Measurements from ENCODE around the gene FOXJ2.
"Not testable (repeated sequence)": the region's sequence is repeated elsewhere in the genome, so short reads cannot be mapped to it uniquely, and the experiment has no call there.

The FOXJ2 gene

DNA sequence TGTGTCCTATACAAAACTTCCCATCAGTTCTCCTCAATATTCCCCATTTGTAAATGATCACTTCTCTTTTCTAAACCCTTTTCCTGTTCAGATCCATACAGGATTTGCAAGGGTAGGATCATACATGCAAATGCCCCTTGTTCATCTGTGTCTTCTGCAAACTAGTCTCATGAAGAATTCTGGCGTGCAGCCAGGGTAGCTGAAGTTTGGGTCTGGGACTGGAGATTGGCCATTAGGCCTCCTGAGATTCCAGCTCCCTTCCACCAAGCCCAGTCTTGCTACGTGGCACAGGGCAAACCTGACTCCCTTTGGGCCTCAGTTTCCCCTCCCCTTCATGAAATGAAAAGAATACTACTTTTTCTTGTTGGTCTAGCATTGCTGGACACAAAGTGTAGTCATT is 22.3 kb downstream of the FOXJ2 start:
- no peak for DNase-seq (ENCODE audit: low read depth in 1 of 2, low spot score in 1 of 2)
- in situ Hi-C loops (cut with HindIII; ENCODE audit: low pct_unique_long_range_greater_than_20kb, low sequenced_read_pairs), result no loop called here
- no peak for TF ChIP-seq JUND (IDR thresholded peaks at IDR 0.05; ENCODE audit: low read depth)

GRCh38 chr12:8057306-8057705 is 24.8 kb downstream of the FOXJ2 start:
- no peak for DNase-seq (ENCODE audit: low read depth in 1 of 2, low spot score in 1 of 2)
- in situ Hi-C loops (cut with HindIII; ENCODE audit: low pct_unique_long_range_greater_than_20kb, low sequenced_read_pairs), result no loop called here

DNA sequence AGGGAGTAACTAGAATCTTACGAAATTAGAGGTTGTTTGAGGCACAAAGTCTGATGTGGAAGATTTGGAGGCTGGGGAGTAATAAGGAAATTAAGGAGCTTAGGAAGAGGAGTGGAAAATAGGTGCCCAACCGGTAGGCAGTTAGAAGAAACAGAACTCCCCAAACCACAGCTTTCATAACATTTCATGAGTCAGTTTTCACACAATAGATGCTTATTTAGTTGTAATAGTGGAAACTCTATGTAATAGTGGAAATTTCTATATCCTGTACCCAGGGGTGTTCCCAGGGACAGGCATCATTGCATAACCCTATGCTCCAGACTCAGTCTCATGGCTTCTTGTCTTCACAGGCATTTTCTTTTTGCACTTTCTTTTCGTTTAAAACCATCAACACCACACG is 25.3 kb downstream of the FOXJ2 start:
- in situ Hi-C loops (cut with HindIII; ENCODE audit: low pct_unique_long_range_greater_than_20kb, low sequenced_read_pairs), result no loop called here
- DNase-seq (ENCODE audit: low read depth in 1 of 2, low spot score in 1 of 2), result no peak
- no peak for TF ChIP-seq JUND (IDR thresholded peaks at IDR 0.05; ENCODE audit: low read depth)

More at GRCh38 chr12:8057306-8057705, 24.8 kb downstream of the FOXJ2 start:
- no peak for TF ChIP-seq JUND (IDR thresholded peaks at IDR 0.05; ENCODE audit: low read depth)

DNA sequence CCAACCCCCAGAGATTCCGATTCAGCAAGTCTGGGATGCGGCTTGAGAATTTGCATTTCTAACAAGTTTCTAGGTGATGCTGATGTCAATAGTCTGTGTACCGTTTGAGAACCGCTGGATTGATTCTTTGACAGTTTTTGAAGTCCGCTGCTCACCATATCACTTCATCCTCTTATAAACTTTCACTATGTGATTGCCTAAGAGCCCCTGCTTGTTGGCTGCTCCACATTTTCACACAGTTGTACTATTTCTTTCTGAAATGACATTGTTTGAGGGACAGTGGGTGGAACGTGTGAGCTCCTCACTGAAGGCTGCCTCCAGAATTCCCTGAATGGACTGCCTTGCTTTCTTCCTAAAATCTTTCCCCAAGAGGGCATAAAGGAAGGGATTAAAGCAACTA is 26.0 kb downstream of the FOXJ2 start:
- TF ChIP-seq JUND (IDR thresholded peaks at IDR 0.05; ENCODE audit: low read depth), result no peak
- no peak for DNase-seq (ENCODE audit: low read depth in 1 of 2, low spot score in 1 of 2)
- in situ Hi-C loops (cut with HindIII; ENCODE audit: low pct_unique_long_range_greater_than_20kb, low sequenced_read_pairs), result no loop called here

GRCh38 chr12:8064131-8064530 is 31.6 kb downstream of the FOXJ2 start:
- DNase-seq (ENCODE audit: low read depth in 1 of 2, low spot score in 1 of 2), result no peak
- no peak for TF ChIP-seq JUND (IDR thresholded peaks at IDR 0.05; ENCODE audit: low read depth)
- in situ Hi-C loops (cut with HindIII; ENCODE audit: low pct_unique_long_range_greater_than_20kb, low sequenced_read_pairs), result no loop called here

GRCh38 chr12:8065991-8066594 is 33.6 kb downstream of the FOXJ2 start, which contains the start of gene C3AR1:
Gene C3AR1 (minus strand): TSS chr12:8066359. CDS start chr12:8060185, 6,174 bp downstream.
- TF ChIP-seq JUND (IDR thresholded peaks at IDR 0.05; ENCODE audit: low read depth), result no peak
- no peak for DNase-seq (ENCODE audit: low read depth in 1 of 2, low spot score in 1 of 2)
- in situ Hi-C loops (cut with HindIII; ENCODE audit: low pct_unique_long_range_greater_than_20kb, low sequenced_read_pairs), result no loop called here

GRCh38 chr12:8069582-8069981 is 37.1 kb downstream of the FOXJ2 start:
- DNase-seq (ENCODE audit: low read depth in 1 of 2, low spot score in 1 of 2), result no peak
- in situ Hi-C loops (cut with HindIII; ENCODE audit: low pct_unique_long_range_greater_than_20kb, low sequenced_read_pairs), result no loop called here
- TF ChIP-seq JUND (IDR thresholded peaks at IDR 0.05; ENCODE audit: low read depth), result no peak

GRCh38 chr12:8071820-8072219 is 39.3 kb downstream of the FOXJ2 start:
- in situ Hi-C loops (cut with HindIII; ENCODE audit: low pct_unique_long_range_greater_than_20kb, low sequenced_read_pairs), result not testable (repeated sequence)

GRCh38 chr12:8075935-8076334 is 43.4 kb downstream of the FOXJ2 start:
- no peak for TF ChIP-seq JUND (IDR thresholded peaks at IDR 0.05; ENCODE audit: low read depth)
- no peak for DNase-seq (ENCODE audit: low read depth in 1 of 2, low spot score in 1 of 2)
- in situ Hi-C loops (cut with HindIII; ENCODE audit: low pct_unique_long_range_greater_than_20kb, low sequenced_read_pairs), result no loop called here

More at GRCh38 chr12:8071820-8072219, 39.3 kb downstream of the FOXJ2 start:
- DNase-seq (ENCODE audit: low read depth in 1 of 2, low spot score in 1 of 2), result not testable (repeated sequence)

GRCh38 chr12:8076366-8076765 is 43.9 kb downstream of the FOXJ2 start:
- TF ChIP-seq JUND (IDR thresholded peaks at IDR 0.05; ENCODE audit: low read depth), result no peak
- in situ Hi-C loops (cut with HindIII; ENCODE audit: low pct_unique_long_range_greater_than_20kb, low sequenced_read_pairs), result no loop called here
- DNase-seq (ENCODE audit: low read depth in 1 of 2, low spot score in 1 of 2), result no peak

DNA sequence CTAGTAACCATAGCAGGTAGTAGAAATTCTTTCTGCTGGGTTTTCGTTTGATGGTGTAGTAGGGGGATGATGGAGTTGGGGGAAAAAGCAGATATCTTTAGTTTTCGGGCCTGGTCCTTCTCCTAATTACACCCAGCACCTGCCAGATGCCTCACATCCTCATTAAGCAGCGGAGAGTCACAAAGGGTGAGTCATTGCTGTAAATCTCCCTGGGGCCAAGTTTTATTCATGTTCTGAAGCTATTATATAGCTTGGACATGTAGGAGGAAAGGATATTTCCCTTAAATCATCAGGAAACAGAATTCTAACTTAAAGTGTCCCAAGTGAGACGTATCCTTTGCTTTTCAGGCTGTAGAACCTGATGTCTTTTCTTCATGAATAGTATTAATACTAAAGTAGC is 44.7 kb downstream of the FOXJ2 start:
- in situ Hi-C loops (cut with HindIII; ENCODE audit: low pct_unique_long_range_greater_than_20kb, low sequenced_read_pairs), result no loop called here
- DNase-seq (ENCODE audit: low read depth in 1 of 2, low spot score in 1 of 2), result no peak
- TF ChIP-seq JUND (IDR thresholded peaks at IDR 0.05; ENCODE audit: low read depth), result no peak

- no peak for TF ChIP-seq JUND (IDR thresholded peaks at IDR 0.05; ENCODE audit: low read depth)
- in situ Hi-C loops (cut with HindIII; ENCODE audit: low pct_unique_long_range_greater_than_20kb, low sequenced_read_pairs), result no loop called here
- peak in 1 of 2 experiments; percentile 2 for DNase-seq (ENCODE audit: low read depth in 1 of 2, low spot score in 1 of 2)
Measured at GRCh38 chr12:8078398-8078797, 45.9 kb downstream of the FOXJ2 start.

- no peak for TF ChIP-seq JUND (IDR thresholded peaks at IDR 0.05; ENCODE audit: low read depth)
- DNase-seq (ENCODE audit: low read depth in 1 of 2, low spot score in 1 of 2), result no peak
- in situ Hi-C loops (cut with HindIII; ENCODE audit: low pct_unique_long_range_greater_than_20kb, low sequenced_read_pairs), result no loop called here
Measured at GRCh38 chr12:8078916-8079315, 46.4 kb downstream of the FOXJ2 start.

DNA sequence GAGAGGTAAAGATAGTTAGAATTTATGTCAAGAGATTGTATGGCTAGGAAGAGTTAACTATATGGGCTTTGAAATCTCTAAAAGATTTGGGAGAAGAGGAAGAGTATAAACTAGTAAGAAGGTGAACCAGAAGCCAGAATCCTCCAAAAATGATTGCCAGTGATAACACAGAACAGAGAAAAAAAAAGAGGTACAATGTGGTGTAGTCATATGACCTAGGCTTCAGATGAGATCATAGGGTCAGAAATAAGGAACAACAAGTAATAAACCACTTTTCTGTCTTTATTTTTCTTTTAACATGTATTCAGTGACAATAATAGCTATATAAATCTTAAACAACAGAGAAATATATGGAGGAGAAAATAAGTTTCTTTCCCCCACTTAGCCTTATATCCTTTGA is 47.6 kb downstream of the FOXJ2 start:
- no peak for TF ChIP-seq JUND (IDR thresholded peaks at IDR 0.05; ENCODE audit: low read depth)
- DNase-seq (ENCODE audit: low read depth in 1 of 2, low spot score in 1 of 2), result no peak
- in situ Hi-C loops (cut with HindIII; ENCODE audit: low pct_unique_long_range_greater_than_20kb, low sequenced_read_pairs), result no loop called here

Data from T47D (cell line).